ENCODE measurements around the gene ANKRD49.

The ANKRD49 gene

GRCh38 chr11:94507485-94507884 lies 13.7 kb downstream of the ANKRD49 start:
- no peak for DNase-seq

- peak in 1 of 2 experiments; percentile 6 for DNase-seq
Measured at GRCh38 chr11:94511932-94512781, 18.4 kb downstream of the ANKRD49 start, which contains the start of gene C11orf97. TSS of gene C11orf97 (plus strand) at chr11:94512461. CDS start at chr11:94512529, 68 bp downstream.

GRCh38 chr11:94513091-94513490 lies 19.3 kb downstream of the ANKRD49 start:
- no peak for DNase-seq

DNA sequence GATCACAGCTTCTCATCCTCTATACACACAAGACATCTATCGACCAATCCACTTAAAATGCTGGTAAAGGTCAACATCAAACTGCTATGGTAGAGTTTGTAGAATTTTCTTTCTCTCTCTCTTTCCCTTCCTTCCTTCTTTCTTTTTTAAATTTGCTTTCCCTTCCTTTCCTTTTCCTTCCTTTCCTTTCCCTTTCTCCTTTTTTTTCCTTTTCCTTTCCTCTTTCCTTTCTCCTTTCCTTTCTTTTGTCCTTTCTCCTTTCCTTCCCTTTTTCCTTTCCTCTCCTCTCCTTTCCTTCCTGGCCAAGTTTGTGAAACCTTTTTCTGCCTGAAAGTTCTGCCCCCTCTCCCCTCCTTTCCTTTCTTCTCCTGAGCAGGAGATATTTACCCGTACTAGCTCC lies 21.6 kb downstream of the ANKRD49 start:
- no peak for DNase-seq

DNA sequence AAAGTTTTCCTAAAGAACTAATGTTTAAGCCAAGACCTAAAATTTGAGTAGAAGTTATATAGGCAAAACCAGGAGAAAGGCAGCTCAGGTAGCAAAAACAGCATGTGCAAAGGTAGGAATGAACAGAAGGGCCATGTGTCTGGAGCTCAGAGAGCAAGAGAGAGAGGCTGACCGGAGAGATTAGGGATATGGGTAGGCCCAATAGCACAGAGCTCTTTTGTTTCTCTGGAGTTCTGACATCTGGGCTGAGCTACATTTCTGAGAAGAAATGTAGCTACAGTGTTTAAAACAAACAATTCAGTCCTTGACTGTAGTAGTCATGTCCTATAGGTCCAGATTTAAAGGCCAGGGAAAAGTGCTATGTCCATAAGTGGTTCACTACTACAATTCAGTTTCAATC lies 22.9 kb downstream of the ANKRD49 start:
- no peak for DNase-seq

- DNase-seq: no peak
Measured at GRCh38 chr11:94518300-94518699, 24.5 kb downstream of the ANKRD49 start.

DNA sequence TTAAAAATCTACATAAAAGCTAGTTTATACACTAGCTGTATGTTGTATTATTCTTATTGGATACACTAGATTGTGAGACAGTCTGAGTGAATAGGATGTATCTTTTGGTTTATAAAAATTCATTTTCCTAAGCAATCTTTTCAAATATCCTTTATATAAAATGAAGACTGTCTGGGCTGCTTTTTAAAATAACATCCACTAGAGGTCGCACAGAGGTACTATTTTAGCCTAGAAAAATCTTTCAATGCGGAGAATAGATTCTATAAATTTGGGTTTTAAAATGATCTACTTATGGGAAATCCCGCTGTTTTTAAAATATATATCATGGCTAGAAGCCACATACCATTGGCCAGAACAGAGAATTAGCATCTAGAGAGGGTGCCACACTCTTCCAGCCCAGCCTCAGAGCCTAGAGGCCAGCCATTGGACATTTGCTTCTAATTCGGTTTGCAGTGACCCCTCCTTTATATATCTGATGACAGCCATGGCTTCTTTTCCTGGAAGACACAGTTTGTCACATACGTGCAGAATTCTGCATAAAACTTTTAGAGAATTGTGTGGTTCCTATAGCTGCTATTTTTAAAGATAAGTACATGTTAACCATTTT lies 25.8 kb downstream of the ANKRD49 start:
- DNase-seq: peak in 1 of 2 experiments; percentile 17

- DNase-seq: no peak
Measured at GRCh38 chr11:94521684-94522083, 27.9 kb downstream of the ANKRD49 start.

DNA sequence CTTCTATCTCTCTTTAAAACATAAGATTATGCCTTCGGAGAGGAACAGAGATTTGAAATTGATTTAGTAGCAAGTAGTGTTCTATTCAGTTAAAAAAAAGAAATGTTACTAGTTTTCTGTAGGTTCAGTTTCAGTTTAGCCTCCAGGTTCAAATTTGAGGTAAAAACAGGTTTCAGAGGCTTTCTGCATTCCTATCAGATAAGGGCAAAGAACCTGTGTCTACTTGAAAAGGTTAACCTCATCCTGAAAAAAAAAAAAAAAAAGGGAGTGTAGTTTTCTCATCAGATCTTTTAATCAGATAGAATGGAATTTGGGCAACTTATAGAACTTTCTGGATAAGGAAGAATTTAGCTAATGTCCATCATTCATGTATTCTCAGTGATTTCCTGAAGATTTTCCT lies 30.6 kb downstream of the ANKRD49 start:
- no peak for DNase-seq

- no peak for DNase-seq
Measured at GRCh38 chr11:94525546-94526324, 32.0 kb downstream of the ANKRD49 start.

DNA sequence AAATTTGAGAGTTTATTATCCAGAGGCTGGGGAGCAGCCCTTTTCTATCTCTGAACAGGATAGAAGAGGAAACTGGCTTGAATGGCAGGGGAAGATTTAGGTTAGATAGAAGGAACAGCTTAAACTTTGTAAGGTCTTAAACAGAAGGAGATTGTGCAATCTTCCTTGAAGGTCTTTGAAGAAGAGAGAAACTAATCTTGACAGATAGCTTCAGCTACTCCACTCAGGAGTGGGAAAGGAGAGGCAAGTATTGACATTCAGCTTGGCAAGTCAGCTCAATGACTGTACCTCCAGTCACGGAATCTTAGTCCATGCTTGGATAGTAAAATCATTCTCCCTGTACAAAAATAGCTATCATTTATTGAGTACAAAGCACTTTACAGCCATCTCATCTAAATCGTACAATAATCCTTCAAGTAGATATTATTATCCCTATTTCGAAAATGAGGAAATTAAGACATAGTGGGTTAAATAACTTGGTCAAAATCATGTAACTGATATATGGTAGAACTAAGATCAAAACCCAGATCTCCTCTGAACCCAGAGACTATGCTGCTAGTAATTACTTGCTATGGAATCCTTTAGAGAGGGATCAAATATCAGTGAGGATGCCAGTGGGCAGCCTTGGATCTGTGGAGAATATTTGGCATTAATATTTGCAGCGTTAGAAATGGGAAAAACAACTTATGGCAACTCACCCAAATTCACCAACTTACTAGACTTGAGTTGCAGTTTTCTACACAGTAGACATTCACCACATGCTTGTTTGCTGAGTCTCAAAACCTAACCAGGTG lies 33.1 kb downstream of the ANKRD49 start:
- no peak for DNase-seq

DNA sequence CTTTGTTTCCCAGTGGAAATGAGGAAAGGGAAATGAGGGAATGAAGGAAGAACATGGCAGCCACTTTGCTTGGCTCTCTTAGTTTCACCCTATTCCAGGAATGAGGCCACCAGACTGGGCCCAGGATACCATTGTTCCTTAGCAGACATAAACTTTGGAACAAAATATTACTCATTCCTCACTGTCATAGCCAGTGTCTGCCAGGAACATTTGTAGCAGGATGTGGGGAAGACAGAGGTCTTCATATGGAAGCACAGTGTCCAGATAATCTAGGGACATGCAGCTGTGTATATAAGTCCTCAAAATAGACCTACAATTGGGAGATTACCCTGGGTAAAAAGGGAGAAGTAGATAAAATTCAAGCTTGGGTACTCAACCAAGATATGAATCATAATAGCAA lies 34.8 kb downstream of the ANKRD49 start:
- no peak for DNase-seq

DNA sequence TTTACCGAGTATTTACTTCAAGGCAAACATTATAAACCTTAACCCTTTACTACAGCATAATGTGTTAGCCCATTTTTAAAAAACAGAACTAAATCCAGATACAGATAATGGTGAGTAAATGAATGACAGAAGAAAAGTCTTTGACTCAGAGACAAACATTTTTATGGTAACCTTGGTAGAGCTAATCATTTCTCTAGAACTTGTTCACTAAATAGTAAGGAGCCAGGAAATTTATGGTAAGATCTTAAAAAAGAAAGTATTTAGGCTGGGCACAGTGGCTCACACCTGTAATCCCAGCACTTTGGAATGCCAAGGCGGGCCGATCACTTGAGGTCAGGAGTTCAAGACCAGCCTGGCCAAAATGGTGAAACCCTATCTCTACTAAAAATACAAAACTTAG lies 38.4 kb downstream of the ANKRD49 start:
- no peak for DNase-seq

GRCh38 chr11:94533206-94533605 lies 39.4 kb downstream of the ANKRD49 start:
- DNase-seq: no peak

DNA sequence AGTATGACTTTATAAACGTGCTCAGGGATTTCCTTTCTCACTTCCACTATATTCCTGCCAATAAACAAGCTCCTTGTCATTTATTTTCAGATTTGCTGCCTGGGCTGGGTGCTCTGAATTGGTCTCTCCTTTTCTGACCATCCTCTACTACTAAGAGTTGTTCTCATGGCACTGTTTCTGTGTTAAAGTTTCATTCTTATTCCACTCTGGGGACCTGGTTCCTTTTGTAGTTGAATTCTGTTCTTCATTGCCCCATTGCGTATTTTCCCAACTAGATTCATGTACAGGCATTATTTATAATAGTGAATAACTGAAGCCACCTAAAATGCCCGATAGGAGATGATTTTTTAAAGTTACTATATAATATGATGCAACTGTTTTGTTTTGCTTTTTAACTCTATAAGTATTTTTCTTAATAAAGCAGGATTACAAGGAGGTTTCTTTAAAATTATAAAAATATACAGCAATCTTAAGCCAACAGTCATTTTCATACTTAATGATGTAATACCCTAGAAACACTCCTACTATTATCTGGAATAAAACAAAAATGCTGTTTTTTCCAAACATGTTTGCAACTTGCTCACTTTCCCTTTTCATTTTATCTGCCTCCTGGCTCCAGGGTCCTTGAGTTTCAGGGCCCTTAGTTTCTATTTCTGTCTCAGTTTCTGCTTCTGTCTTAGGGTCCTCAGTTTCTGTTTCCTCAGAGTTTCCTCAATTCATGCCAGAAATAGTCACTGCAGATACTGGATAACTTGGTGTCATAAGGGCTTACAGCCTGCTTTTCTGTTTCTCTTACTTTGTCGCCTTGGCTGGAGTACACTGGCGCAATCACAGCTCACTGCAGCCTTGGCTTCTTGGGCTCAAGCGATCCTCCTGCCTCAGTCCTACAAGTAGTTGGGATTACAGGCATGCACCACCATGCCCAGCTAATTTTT lies 40.2 kb downstream of the ANKRD49 start:
- DNase-seq: no peak

- DNase-seq: no peak
Measured at GRCh38 chr11:94536386-94536785, 42.6 kb downstream of the ANKRD49 start.

DNA sequence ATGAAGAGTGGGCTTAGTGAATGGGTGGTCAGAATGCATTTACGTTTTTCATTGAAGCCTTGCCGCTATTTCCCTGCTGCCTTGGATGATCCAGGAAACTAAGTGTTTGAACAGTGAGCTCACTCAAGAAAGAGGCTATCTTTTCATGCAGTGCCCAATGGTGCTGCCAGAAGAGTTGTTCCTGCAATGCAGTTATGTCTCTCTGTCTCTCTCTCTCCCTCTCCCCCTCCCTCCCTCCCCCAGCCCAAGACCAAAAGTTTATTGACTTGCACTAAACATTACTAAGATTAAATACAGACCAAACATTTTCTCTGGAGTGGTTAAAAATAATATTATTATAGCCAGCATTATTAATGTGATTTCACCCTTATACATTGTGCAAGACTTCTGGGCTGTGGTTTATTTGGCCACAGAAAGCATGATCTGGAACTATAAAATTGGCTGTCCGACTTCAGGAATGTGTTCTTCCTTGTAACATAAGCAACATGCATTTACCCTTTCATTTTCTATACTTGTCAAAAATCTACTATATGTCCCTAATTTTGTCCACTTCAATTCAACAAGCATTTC lies 43.3 kb downstream of the ANKRD49 start:
- no peak for DNase-seq

GRCh38 chr11:94539420-94539819 lies 45.6 kb downstream of the ANKRD49 start:
- DNase-seq: no peak

GRCh38 chr11:94543695-94544645 lies 50.2 kb downstream of the ANKRD49 start, which contains the start of gene FUT4:
TSS of gene FUT4 (plus strand) at chr11:94543921. CDS start at chr11:94544134, 213 bp downstream.
- DNase-seq: peak; percentile 33 to 43

Measured in cerebellar nuclear complex (tissue), 1 donor.